ENCODE data around the gene STARD13.

The STARD13 gene

DNA sequence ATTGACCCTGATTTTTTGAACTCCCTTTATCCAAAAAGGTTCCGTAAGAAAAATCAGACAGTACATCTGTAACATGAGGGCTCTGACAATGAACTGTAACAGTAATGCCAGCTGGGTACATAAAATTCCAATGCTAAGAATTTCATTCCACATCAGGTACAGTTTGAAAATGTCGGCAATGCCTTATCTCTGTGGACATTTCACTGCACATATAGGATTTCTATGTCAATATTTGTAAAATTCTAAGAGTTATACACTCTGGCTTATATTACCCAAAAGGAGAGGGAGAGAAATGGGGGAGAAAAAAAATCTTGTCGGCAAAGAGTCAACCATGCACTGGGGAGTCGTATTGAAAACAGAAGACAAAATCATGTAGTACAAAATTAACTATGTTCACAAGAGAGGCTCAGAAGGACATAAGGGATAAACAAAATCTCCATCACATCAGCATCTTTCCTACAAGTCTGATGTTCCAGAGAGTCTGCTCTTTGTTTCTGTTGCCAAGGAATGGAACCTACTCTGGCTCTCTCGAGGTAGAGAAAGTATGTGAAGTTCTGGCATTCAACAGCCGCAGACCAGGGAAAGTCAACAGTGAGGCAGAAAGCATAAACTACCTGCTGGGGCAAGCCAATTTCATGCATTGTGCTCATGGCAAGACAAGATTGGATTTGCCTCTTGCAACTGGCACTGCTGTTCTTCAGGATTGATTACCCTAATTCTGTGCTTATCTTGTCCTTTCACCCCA is 72.4 kb downstream of the STARD13 start:
- Histone ChIP-seq H4K20me1 (ENCODE audit: insufficient read depth, low read length) (no peaks in the 10 kb centered on the region), H3K4me2 (ENCODE audit: low read depth, low read length) (no peak overlapping the region), H3K4me3 (ENCODE audit: low read length) (no peak overlapping the region), H3K36me3 (replicated peaks; ENCODE audit: insufficient read depth, low read length) (no peaks in the 10 kb centered on the region), H3K9me2 (replicated peaks; ENCODE audit: insufficient read depth, low read length) (no peaks in the 10 kb centered on the region), H3K9ac (ENCODE audit: low read length) (no peak overlapping the region), H3K4me1 (ENCODE audit: low read length) (no peaks in the 10 kb centered on the region), H3K79me2 (ENCODE audit: low read length) (no peaks in the 10 kb centered on the region), H3F3A (ENCODE audit: insufficient read depth, low read length) (no peaks in the 10 kb centered on the region), H3K27me3 (replicated peaks; ENCODE audit: insufficient read depth, low read length) (no peaks in the 10 kb centered on the region), H3K27ac (ENCODE audit: low read length) (no peak overlapping the region), H2AFZ (ENCODE audit: low read length) (no peak overlapping the region), H3K9me3 (replicated peaks; ENCODE audit: insufficient read depth, low read length) (no peaks in the 10 kb centered on the region)
- no peak for DNase-seq
- TF ChIP-seq EZH2 (optimal IDR thresholded peaks at IDR 0.05; ENCODE audit: low read depth, low read length) (no peak), EZH2phosphoT487 (IDR thresholded peaks at IDR 0.05; ENCODE audit: low read length) (no peak)
- TF ChIP-seq, protein P1, sequence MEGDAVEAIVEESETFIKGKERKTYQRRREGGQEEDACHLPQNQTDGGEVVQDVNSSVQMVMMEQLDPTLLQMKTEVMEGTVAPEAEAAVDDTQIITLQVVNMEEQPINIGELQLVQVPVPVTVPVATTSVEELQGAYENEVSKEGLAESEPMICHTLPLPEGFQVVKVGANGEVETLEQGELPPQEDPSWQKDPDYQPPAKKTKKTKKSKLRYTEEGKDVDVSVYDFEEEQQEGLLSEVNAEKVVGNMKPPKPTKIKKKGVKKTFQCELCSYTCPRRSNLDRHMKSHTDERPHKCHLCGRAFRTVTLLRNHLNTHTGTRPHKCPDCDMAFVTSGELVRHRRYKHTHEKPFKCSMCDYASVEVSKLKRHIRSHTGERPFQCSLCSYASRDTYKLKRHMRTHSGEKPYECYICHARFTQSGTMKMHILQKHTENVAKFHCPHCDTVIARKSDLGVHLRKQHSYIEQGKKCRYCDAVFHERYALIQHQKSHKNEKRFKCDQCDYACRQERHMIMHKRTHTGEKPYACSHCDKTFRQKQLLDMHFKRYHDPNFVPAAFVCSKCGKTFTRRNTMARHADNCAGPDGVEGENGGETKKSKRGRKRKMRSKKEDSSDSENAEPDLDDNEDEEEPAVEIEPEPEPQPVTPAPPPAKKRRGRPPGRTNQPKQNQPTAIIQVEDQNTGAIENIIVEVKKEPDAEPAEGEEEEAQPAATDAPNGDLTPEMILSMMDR (IDR thresholded peaks at IDR 0.05; ENCODE audit: low read length): no peak

DNA sequence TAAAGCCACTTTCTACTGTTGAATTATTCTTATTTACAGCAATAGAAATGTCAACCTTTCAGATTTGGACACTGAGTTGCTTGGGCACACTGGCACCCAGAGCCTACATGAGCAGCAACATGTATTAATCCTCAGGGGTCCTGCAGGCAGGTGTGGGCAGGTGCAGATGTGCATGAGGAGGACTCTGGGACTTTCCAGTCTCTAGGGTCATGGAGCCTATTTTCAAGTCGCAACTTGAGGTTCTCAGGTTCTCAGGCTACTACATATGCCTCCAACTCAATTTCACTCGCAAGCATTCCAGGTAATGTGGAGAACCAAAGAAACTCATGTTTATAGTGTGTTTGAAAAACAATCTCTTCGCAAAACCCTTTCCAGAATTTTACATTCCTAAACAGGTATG is 73.2 kb downstream of the STARD13 start:
- no peak overlapping the region for H3K4me3 ChIP-seq (ENCODE audit: low read length)
- H3K9me3 ChIP-seq (replicated peaks; ENCODE audit: insufficient read depth, low read length): no peaks in the 10 kb centered on the region
- H4K20me1 ChIP-seq (ENCODE audit: insufficient read depth, low read length): no peaks in the 10 kb centered on the region
- no peak for DNase-seq
- H3K4me2 ChIP-seq (ENCODE audit: low read depth, low read length): no peak overlapping the region
- TF ChIP-seq, protein P1 (IDR thresholded peaks at IDR 0.05; ENCODE audit: low read length): no peak
- no peak for TF ChIP-seq EZH2phosphoT487 (IDR thresholded peaks at IDR 0.05; ENCODE audit: low read length)
- TF ChIP-seq EZH2 (optimal IDR thresholded peaks at IDR 0.05; ENCODE audit: low read depth, low read length): no peak
- H3K36me3 ChIP-seq (replicated peaks; ENCODE audit: insufficient read depth, low read length): no peaks in the 10 kb centered on the region
- no peak overlapping the region for H3K27ac ChIP-seq (ENCODE audit: low read length)
- H3K9me2 ChIP-seq (replicated peaks; ENCODE audit: insufficient read depth, low read length): no peaks in the 10 kb centered on the region
- no peak overlapping the region for H3K9ac ChIP-seq (ENCODE audit: low read length)
- H3K79me2 ChIP-seq (ENCODE audit: low read length): no peaks in the 10 kb centered on the region
- no peaks in the 10 kb centered on the region for H3F3A ChIP-seq (ENCODE audit: insufficient read depth, low read length)
- no peaks in the 10 kb centered on the region for H3K4me1 ChIP-seq (ENCODE audit: low read length)
- H3K27me3 ChIP-seq (replicated peaks; ENCODE audit: insufficient read depth, low read length): no peaks in the 10 kb centered on the region
- no peak overlapping the region for H2AFZ ChIP-seq (ENCODE audit: low read length)

DNA sequence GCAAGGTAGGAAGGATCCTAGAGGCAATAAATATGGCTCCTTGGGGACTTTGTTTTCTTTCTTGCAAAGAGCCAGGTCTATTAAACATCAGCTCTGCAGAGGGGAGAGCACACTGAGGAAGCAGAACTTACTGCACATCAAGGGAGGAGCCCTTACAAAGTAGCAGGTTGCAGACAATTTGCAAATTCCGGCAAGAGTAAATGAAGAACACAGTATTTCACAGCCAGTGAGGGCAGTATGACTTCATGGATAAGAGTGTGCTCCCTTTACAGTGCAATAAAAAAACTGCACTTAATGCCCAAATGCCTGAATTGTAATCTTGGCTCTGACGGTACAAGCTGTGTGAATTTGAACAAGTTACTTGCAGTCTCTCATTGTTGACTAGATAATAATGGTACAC is 75.5 kb downstream of the STARD13 start:
- Histone ChIP-seq H3K27ac (ENCODE audit: low read length) (no peak overlapping the region), H3F3A (ENCODE audit: insufficient read depth, low read length) (no peaks in the 10 kb centered on the region), H2AFZ (ENCODE audit: low read length) (no peak overlapping the region), H3K9ac (ENCODE audit: low read length) (no peak overlapping the region), H3K4me1 (ENCODE audit: low read length) (no peaks in the 10 kb centered on the region), H3K9me3 (replicated peaks; ENCODE audit: insufficient read depth, low read length) (no peaks in the 10 kb centered on the region), H3K9me2 (replicated peaks; ENCODE audit: insufficient read depth, low read length) (no peaks in the 10 kb centered on the region), H3K79me2 (ENCODE audit: low read length) (no peaks in the 10 kb centered on the region), H3K27me3 (replicated peaks; ENCODE audit: insufficient read depth, low read length) (no peaks in the 10 kb centered on the region), H3K36me3 (replicated peaks; ENCODE audit: insufficient read depth, low read length) (no peaks in the 10 kb centered on the region), H4K20me1 (ENCODE audit: insufficient read depth, low read length) (no peaks in the 10 kb centered on the region), H3K4me2 (ENCODE audit: low read depth, low read length) (no peak overlapping the region), H3K4me3 (ENCODE audit: low read length) (no peak overlapping the region)
- TF ChIP-seq, protein P1 (IDR thresholded peaks at IDR 0.05; ENCODE audit: low read length): no peak
- TF ChIP-seq EZH2 (optimal IDR thresholded peaks at IDR 0.05; ENCODE audit: low read depth, low read length): no peak
- TF ChIP-seq EZH2phosphoT487 (IDR thresholded peaks at IDR 0.05; ENCODE audit: low read length): no peak
- no peak for DNase-seq

Measured in MM.1S (cell line).